Stimulated activated effector memory CD8-positive, alpha-beta T cell treated with anti-CD3 and anti-CD28 coated beads, Interleukin-12 subunit alpha, Interleukin-12 subunit beta, amount 100 ng/mL, for 72 hours (primary cell): ENCODE data around the gene PPP3CA.

Source experiments
- ATAC-seq: fragments of 150-1000 bp; cut with Tn5 transposase; 2 replicates; pipeline ENCODE4 v1.10.0; 2021
- DNase-seq, 2 donors: peaks; one replicate each; pipeline ENCODE4 v3.0.0; 2021 to 2022; ENCODE audit warnings: low spot score in 2 of 2
- H3K27ac Mint-ChIP-seq: one replicate; pipeline ENCODE4 v1.8.0; 2022; ENCODE audit warnings: mild to moderate bottlenecking, mixed read lengths
- H3K36me3 Mint-ChIP-seq: one replicate; pipeline ENCODE4 v1.8.0; 2022; ENCODE audit warnings: mild to moderate bottlenecking, mixed read lengths
- H3K4me1 Mint-ChIP-seq: one replicate; pipeline ENCODE4 v1.8.0; 2022; ENCODE audit warnings: mixed read lengths
- H3K4me3 Mint-ChIP-seq: one replicate; pipeline ENCODE4 v1.8.0; 2022; ENCODE audit warnings: mild to moderate bottlenecking, mixed read lengths
- H3K9me3 Mint-ChIP-seq: one replicate; pipeline ENCODE4 v1.8.0; 2022; ENCODE audit warnings: mixed read lengths

The PPP3CA gene

GRCh38 chr4:101177154-101177553 is 170.2 kb downstream of the PPP3CA start:
- Mint-ChIP-seq H3K27ac (no peak overlapping the region), H3K36me3 (no peaks in the 10 kb centered on the region), H3K4me1 (peaks cover 44% of the 10 kb centered on the region), H3K4me3 (no peak overlapping the region), H3K9me3 (no peaks in the 10 kb centered on the region)
- DNase-seq (no peak), ATAC-seq (peak; percentile 56)

GRCh38 chr4:101175896-101176676 is 171.2 kb downstream of the PPP3CA start:
- no peak overlapping the region for H3K27ac Mint-ChIP-seq
- ATAC-seq: no peak
- no peaks in the 10 kb centered on the region for H3K9me3 Mint-ChIP-seq
- no peaks in the 10 kb centered on the region for H3K36me3 Mint-ChIP-seq
- no peak overlapping the region for H3K4me3 Mint-ChIP-seq
- DNase-seq: no peak
- peaks cover 43% of the 10 kb centered on the region for H3K4me1 Mint-ChIP-seq

GRCh38 chr4:101174679-101175345 is 172.5 kb downstream of the PPP3CA start:
- Mint-ChIP-seq H3K4me3 (no peak overlapping the region), H3K9me3 (no peaks in the 10 kb centered on the region), H3K4me1 (peaks cover 43% of the 10 kb centered on the region), H3K36me3 (no peaks in the 10 kb centered on the region), H3K27ac (peak overlapping the region; percentile 21)
- ATAC-seq (no peak), DNase-seq (no peak)

- no peaks in the 10 kb centered on the region for H3K36me3 Mint-ChIP-seq
- peak overlapping the region; percentile 10 for H3K27ac Mint-ChIP-seq
- no peaks in the 10 kb centered on the region for H3K9me3 Mint-ChIP-seq
- no peak overlapping the region for H3K4me3 Mint-ChIP-seq
- H3K4me1 Mint-ChIP-seq: peaks cover 31% of the 10 kb centered on the region
- ATAC-seq (no peak), DNase-seq (no peak)
Measured at GRCh38 chr4:101172369-101172768, 175.0 kb downstream of the PPP3CA start.

- ATAC-seq: peak; percentile 48
- H3K4me3 Mint-ChIP-seq: no peak overlapping the region
- peaks cover 25% of the 10 kb centered on the region for H3K4me1 Mint-ChIP-seq
- H3K36me3 Mint-ChIP-seq: no peaks in the 10 kb centered on the region
- no peak for DNase-seq
- H3K9me3 Mint-ChIP-seq: no peaks in the 10 kb centered on the region
- H3K27ac Mint-ChIP-seq: no peak overlapping the region
Measured at GRCh38 chr4:101171747-101172146, 175.6 kb downstream of the PPP3CA start.

GRCh38 chr4:101169044-101170014 is 178.0 kb downstream of the PPP3CA start:
- H3K4me3 Mint-ChIP-seq: no peak overlapping the region
- peak; percentile 99 for ATAC-seq
- DNase-seq: peak; percentile 33 to 61

GRCh38 chr4:101163936-101164335 is 183.4 kb downstream of the PPP3CA start:
- Mint-ChIP-seq H3K9me3 (no peaks in the 10 kb centered on the region), H3K4me1 (peaks cover 5% of the 10 kb centered on the region), H3K36me3 (peaks cover 6% of the 10 kb centered on the region), H3K27ac (no peak overlapping the region), H3K4me3 (no peak overlapping the region)
- ATAC-seq (no peak), DNase-seq (no peak)

More at GRCh38 chr4:101169044-101170014, 178.0 kb downstream of the PPP3CA start:
- Mint-ChIP-seq H3K36me3 (peaks cover 3% of the 10 kb centered on the region), H3K27ac (no peak overlapping the region), H3K9me3 (no peaks in the 10 kb centered on the region), H3K4me1 (peaks cover 8% of the 10 kb centered on the region)

- Mint-ChIP-seq H3K36me3 (peaks cover 6% of the 10 kb centered on the region), H3K4me3 (no peak overlapping the region), H3K9me3 (no peaks in the 10 kb centered on the region), H3K4me1 (peaks cover 11% of the 10 kb centered on the region), H3K27ac (no peak overlapping the region)
- ATAC-seq (no peak), DNase-seq (no peak)
Measured at GRCh38 chr4:101162990-101163380, 184.3 kb downstream of the PPP3CA start.

- H3K36me3 Mint-ChIP-seq: peaks cover 6% of the 10 kb centered on the region
- ATAC-seq: no peak
- no peak overlapping the region for H3K27ac Mint-ChIP-seq
- no peak overlapping the region for H3K4me3 Mint-ChIP-seq
- DNase-seq: no peak
- peaks cover 29% of the 10 kb centered on the region for H3K4me1 Mint-ChIP-seq
- no peaks in the 10 kb centered on the region for H3K9me3 Mint-ChIP-seq
Measured at GRCh38 chr4:101160792-101161592, 186.3 kb downstream of the PPP3CA start.

- Mint-ChIP-seq H3K27ac (peak overlapping the region; percentile 91), H3K4me3 (no peak overlapping the region), H3K4me1 (peaks cover 42% of the 10 kb centered on the region), H3K9me3 (no peaks in the 10 kb centered on the region), H3K36me3 (no peaks in the 10 kb centered on the region)
- DNase-seq: no peak
- no peak for ATAC-seq
Measured at GRCh38 chr4:101158507-101158906, 188.8 kb downstream of the PPP3CA start.

GRCh38 chr4:101158134-101158482 is 189.2 kb downstream of the PPP3CA start:
- no peaks in the 10 kb centered on the region for H3K9me3 Mint-ChIP-seq
- peaks cover 41% of the 10 kb centered on the region for H3K4me1 Mint-ChIP-seq
- H3K27ac Mint-ChIP-seq: peak overlapping the region; percentile 91
- DNase-seq (no peak), ATAC-seq (no peak)
- H3K36me3 Mint-ChIP-seq: no peaks in the 10 kb centered on the region
- no peak overlapping the region for H3K4me3 Mint-ChIP-seq

GRCh38 chr4:101157415-101158133 is 189.8 kb downstream of the PPP3CA start:
- DNase-seq (no peak), ATAC-seq (no peak)
- Mint-ChIP-seq H3K9me3 (no peaks in the 10 kb centered on the region), H3K4me3 (peak overlapping the region; percentile 64), H3K27ac (peak overlapping the region; percentile 91), H3K4me1 (peaks cover 47% of the 10 kb centered on the region), H3K36me3 (no peaks in the 10 kb centered on the region)

GRCh38 chr4:101156619-101157310 is 190.6 kb downstream of the PPP3CA start:
- Mint-ChIP-seq H3K9me3 (no peaks in the 10 kb centered on the region), H3K4me1 (peaks cover 49% of the 10 kb centered on the region), H3K27ac (peak overlapping the region; percentile 91), H3K4me3 (peak overlapping the region; percentile 64), H3K36me3 (no peaks in the 10 kb centered on the region)
- no peak for DNase-seq
- peak; percentile 29 for ATAC-seq
